ENCODE results near the gene ATP8B2. TPM values are rescaled to one million over a fixed set of nuclear protein-coding genes. Genes with fewer than 3 reads are reported as not detected.

The ATP8B2 gene, protein sequence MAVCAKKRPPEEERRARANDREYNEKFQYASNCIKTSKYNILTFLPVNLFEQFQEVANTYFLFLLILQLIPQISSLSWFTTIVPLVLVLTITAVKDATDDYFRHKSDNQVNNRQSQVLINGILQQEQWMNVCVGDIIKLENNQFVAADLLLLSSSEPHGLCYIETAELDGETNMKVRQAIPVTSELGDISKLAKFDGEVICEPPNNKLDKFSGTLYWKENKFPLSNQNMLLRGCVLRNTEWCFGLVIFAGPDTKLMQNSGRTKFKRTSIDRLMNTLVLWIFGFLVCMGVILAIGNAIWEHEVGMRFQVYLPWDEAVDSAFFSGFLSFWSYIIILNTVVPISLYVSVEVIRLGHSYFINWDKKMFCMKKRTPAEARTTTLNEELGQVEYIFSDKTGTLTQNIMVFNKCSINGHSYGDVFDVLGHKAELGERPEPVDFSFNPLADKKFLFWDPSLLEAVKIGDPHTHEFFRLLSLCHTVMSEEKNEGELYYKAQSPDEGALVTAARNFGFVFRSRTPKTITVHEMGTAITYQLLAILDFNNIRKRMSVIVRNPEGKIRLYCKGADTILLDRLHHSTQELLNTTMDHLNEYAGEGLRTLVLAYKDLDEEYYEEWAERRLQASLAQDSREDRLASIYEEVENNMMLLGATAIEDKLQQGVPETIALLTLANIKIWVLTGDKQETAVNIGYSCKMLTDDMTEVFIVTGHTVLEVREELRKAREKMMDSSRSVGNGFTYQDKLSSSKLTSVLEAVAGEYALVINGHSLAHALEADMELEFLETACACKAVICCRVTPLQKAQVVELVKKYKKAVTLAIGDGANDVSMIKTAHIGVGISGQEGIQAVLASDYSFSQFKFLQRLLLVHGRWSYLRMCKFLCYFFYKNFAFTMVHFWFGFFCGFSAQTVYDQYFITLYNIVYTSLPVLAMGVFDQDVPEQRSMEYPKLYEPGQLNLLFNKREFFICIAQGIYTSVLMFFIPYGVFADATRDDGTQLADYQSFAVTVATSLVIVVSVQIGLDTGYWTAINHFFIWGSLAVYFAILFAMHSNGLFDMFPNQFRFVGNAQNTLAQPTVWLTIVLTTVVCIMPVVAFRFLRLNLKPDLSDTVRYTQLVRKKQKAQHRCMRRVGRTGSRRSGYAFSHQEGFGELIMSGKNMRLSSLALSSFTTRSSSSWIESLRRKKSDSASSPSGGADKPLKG
- total RNA-seq (2021; ENCODE audit: unreplicated experiment): 22.1 TPM
- 12.6 and 12.7 TPM in 2 replicates for polyA plus RNA-seq (2012)
- percentile 51 among the genes with signal in this experiment for Bru-seq, nascent RNA
- BruChase-seq, experiment 1, labeled RNA remaining after a 6-hour chase: percentile 79 among the genes with signal in this experiment
- percentile 72 among the genes with signal in this experiment for BruChase-seq, experiment 2, labeled RNA remaining after a 2-hour chase
- long read RNA-seq, partial matches to known transcripts: 2 of 7 reads
- long read RNA-seq, other reads (novel, unspliced or antisense): 5 of 7 reads

DNA sequence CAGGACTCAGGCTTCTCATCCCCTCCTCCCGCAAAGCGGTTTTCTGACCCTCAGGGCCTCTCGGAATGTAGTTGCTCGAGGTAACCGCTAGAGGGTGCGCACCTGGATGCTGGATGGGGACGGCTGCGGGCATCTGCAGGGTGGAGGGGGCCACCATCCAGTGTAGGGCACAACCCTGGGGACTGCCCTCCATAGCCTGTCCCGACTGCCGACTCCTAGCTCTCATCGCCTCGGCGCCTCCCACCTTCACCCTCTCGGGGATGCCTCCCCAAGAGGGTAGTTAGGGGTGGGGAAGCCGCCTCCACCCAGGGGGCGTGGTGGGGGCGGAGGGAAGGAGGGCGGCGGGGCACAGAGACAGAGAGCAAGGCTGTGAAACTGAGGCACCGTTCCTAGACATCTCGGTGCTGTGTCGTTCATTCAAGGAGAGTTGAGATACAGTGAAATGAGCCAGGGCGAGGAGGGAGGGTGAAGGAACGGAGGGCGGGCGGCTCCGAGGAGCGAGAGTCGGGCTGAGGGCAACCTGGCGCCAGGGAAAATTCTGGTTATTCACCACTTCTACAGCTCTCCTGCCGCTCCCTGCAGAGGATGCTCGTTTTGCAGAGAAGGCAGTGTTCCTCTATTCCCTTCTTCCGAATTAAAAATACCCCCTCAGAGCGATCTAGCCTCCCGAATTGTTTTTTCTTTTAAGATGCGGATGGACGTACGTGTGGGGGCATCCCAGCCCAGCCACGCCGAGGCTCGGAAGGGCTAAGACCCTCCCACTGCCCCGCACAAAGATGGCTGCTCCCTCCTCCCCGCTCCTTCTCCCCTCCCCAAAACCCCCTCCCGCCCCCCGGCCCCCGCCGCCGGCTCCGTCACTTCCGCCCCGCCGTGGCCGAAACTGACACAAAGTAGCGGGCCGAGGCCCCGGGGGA, at the start of gene ATP8B2:
Gene ATP8B2, plus strand, starts transcription at position 857 of the 914 bp plus-strand sequence. CDS start 2,617 bp downstream, outside the sequence.
- peak within 1 kb of the TSS; percentile 98 for H3K4me2 ChIP-seq (ENCODE audit: low read length)
- H3K4me1 ChIP-seq (ENCODE audit: control insufficient read depth in 1 of 2, insufficient read depth in 2 of 2, low read length in 2 of 2): peaks cover 26 to 49% of the 10 kb centered on the region in 2 experiments
- DNase-seq (ENCODE audit: low read depth, low spot score) (peak; percentile 59), ATAC-seq (peak; percentile 65)
- ChIA-PET CTCF (interaction anchor here (1.0 to 2.1 kb wide), 5 partner anchors 9 to 222 kb away, joined by 3 to 32 read pairs (median 5); no protein-coding TSS in a partner anchor), POLR2A (no interaction called here), RAD21 (ENCODE audit: low non-redundant PET in 1 of 2, low total read pairs in 2 of 2, uncharacterized antibody in 2 of 2, unreplicated experiment in 2 of 2) (interaction anchor here in 1 of 2 experiments (1.0 kb wide), 1 partner anchor 8 kb away, joined by 3 read pairs; no protein-coding TSS in a partner anchor)
- H3K9me3 ChIP-seq (ENCODE audit: control insufficient read depth in 1 of 2, insufficient read depth in 1 of 2, low read depth in 1 of 2, low read length in 2 of 2): no peaks in the 10 kb centered on the region
- no peaks in the 10 kb centered on the region for H3K27me3 ChIP-seq (ENCODE audit: insufficient read depth, low read length)
- peak within 1 kb of the TSS; percentile 88 for H2AFZ ChIP-seq (ENCODE audit: low read depth, low read length, poor library complexity, severe bottlenecking)
- no peaks in the 10 kb centered on the region for H4K20me1 ChIP-seq (ENCODE audit: insufficient read depth)
- H3K9ac ChIP-seq (ENCODE audit: low read length): peak within 1 kb of the TSS; percentile 69
- no peaks in the 10 kb centered on the region for H3K9me2 ChIP-seq (ENCODE audit: insufficient read depth)
- intact Hi-C loops (cut with micrococcal nuclease): loop anchor here (5.0 to 10.0 kb wide), 2 partner anchors 152 to 220 kb away; no protein-coding TSS in a partner anchor
- H3K4me3 ChIP-seq (replicated peaks in 1 of 2; ENCODE audit: low read depth in 1 of 2, low read length in 2 of 2): peak within 1 kb of the TSS; percentile 77 to 79
- H3K27ac ChIP-seq (ENCODE audit: low read depth, low read length): peak within 1 kb of the TSS; percentile 79
- BruUV-seq (replicated peaks): no TSS peak
- H3K36me3 ChIP-seq (ENCODE audit: control insufficient read depth in 1 of 2, insufficient read depth in 2 of 2, low read length in 2 of 2): no peaks in the 10 kb centered on the region
- H3K79me2 ChIP-seq (ENCODE audit: insufficient read depth, low read length): no peaks in the 10 kb centered on the region
- TF ChIP-seq TCF7L2 (IDR thresholded peaks at IDR 0.05; ENCODE audit: borderline replicate concordance, extremely low read depth, insufficient read depth, insufficient read length) (no peak), SRF (IDR thresholded peaks at IDR 0.05; ENCODE audit: low read depth) (no peak), EZH2 (IDR thresholded peaks at IDR 0.05) (no peak), ZNF274 (IDR thresholded peaks at IDR 0.05; ENCODE audit: low read depth, low read length) (no peak), SIN3A (IDR thresholded peaks at IDR 0.05; ENCODE audit: low read depth) (no peak), POLR2A (IDR thresholded peaks at IDR 0.05; ENCODE audit: borderline replicate concordance, extremely low read depth, insufficient read depth, insufficient read length) (no peak), EZH2phosphoT487 (IDR thresholded peaks at IDR 0.05; ENCODE audit: borderline replicate concordance) (no peak), JUND (IDR thresholded peaks at IDR 0.05) (no peak), CEBPB (IDR thresholded peaks at IDR 0.05; ENCODE audit: low read depth) (no peak), ZFX (IDR thresholded peaks at IDR 0.05) (no peak), SP1 (IDR thresholded peaks at IDR 0.05; ENCODE audit: low read depth) (no peak), ATF3 (IDR thresholded peaks at IDR 0.05) (no peak), YY1 (IDR thresholded peaks at IDR 0.05; ENCODE audit: extremely low read depth, insufficient replicate concordance, low read depth, low read length) (peak; percentile 91), FOSL1 (IDR thresholded peaks at IDR 0.05; ENCODE audit: low read depth) (no peak), CBX3 (IDR thresholded peaks at IDR 0.05; ENCODE audit: low read depth) (no peak), RAD21 (IDR thresholded peaks at IDR 0.05; ENCODE audit: low read depth) (peak; percentile 49), ELF1 (IDR thresholded peaks at IDR 0.05; ENCODE audit: borderline replicate concordance, low read depth) (no peak), EGR1 (IDR thresholded peaks at IDR 0.05; ENCODE audit: low read depth) (no peak), POLR2AphosphoS5 (IDR thresholded peaks at IDR 0.05; ENCODE audit: low read depth, low read length) (no peak)
- TF ChIP-seq, protein P1, sequence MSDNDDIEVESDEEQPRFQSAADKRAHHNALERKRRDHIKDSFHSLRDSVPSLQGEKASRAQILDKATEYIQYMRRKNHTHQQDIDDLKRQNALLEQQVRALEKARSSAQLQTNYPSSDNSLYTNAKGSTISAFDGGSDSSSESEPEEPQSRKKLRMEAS (IDR thresholded peaks at IDR 0.05): no peak
